Esophagus muscularis mucosa (tissue), 4 donors: ENCODE measurements around the gene ZBTB16. TPM values are rescaled to one million over a fixed set of nuclear protein-coding genes. Genes with fewer than 3 reads are reported as not detected.
A peak's percentile ranks its signal among the peaks of the same experiment; 100 is the strongest.

Source experiments
- DNase-seq: peaks from one replicate; pipeline ENCODE4 v3.0.0-alpha.2; 2017; ENCODE audit errors: extremely low spot score
- H3K27ac ChIP-seq, 4 donors: fragments of 200-600 bp; sonication (generic); replicated peaks in 1 of 4; 1 replicate in 3 of 4; 2 replicates in 1 of 4; pipeline ENCODE4 v1.5.1; 2016 to 2019; ENCODE audit warnings: mild to moderate bottlenecking in 1 of 4
- H3K27me3 ChIP-seq, 4 donors: fragments of 200-600 bp; sonication (generic); one replicate each; pipeline versions ENCODE4 v1.5.1 to v1.6.0; 2016 to 2019
- H3K36me3 ChIP-seq, 4 donors: fragments of 200-600 bp; sonication (generic); one replicate each; pipeline ENCODE4 v1.5.1; 2016 to 2019
- H3K4me1 ChIP-seq, 4 donors: fragments of 200-600 bp; sonication (generic); one replicate each; pipeline ENCODE4 v1.5.1; 2016 to 2019
- H3K4me3 ChIP-seq, 4 donors: fragments of 200-600 bp; sonication (generic); 1 replicate in 2 of 4; 2 replicates in 2 of 4; pipeline ENCODE4 v1.5.1; 2016 to 2019; ENCODE audit warnings: mild to moderate bottlenecking in 4 of 4, moderate library complexity in 1 of 4
- H3K9me3 ChIP-seq, 4 donors: fragments of 200-600 bp; sonication (generic); 1 replicate in 3 of 4; 2 replicates in 1 of 4; pipeline ENCODE4 v1.5.1; 2016 to 2019
- CTCF ChIP-seq, 3 experiments: fragments of 200-600 bp in 2 of 3; fragments of 450-650 bp in 1 of 3; sonication (generic) in 2 of 3; IDR thresholded peaks; one replicate each; pipeline ENCODE4 v1.5.1; 2017 to 2019; ENCODE audit warnings: antibody characterized with exemption in 3 of 3, mild to moderate bottlenecking in 2 of 3, moderate library complexity in 1 of 3
- EP300 ChIP-seq: sonication (generic); formaldehyde crosslinking; IDR thresholded peaks from one replicate; pipeline ENCODE4 v1.6.1; 2017; ENCODE audit warnings: antibody characterized with exemption
- POLR2A ChIP-seq: fragments of 450-650 bp; IDR thresholded peaks from one replicate; pipeline ENCODE4 v1.6.1; 2017; ENCODE audit warnings: antibody characterized with exemption, moderate library complexity, mild to moderate bottlenecking, low read depth
- POLR2AphosphoS5 ChIP-seq, 2 donors: sonication (generic); formaldehyde crosslinking; IDR thresholded peaks; one replicate each; pipeline ENCODE4 v1.6.1; 2017; ENCODE audit warnings: antibody characterized with exemption in 2 of 2
- whole genome bisulfite sequencing: methylation state at CpG from one replicate; pipeline ENCODE4 v1.1.5; 2018; 5-methylcytosine and 5-hydroxymethylcytosine counted together
- intact Hi-C: fragments of 100-400 bp; cut with DNase I; formaldehyde crosslinking; loops from one replicate; pipeline ENCODE4 v1.15.1; 2023
- total RNA-seq, 4 donors: library from RNA; depleted of rRNA; stranded (reverse); fragments of >200 nt; gene quantifications; one replicate each; pipeline versions ENCODE4 v1.1.0 to v1.2.1, GENCODE V29; 2016

Gene ZBTB16
- total RNA-seq, 4 donors from 2014 or later = 175 to 319 (median 222) TPM

- Histone ChIP-seq H3K9me3 (no peaks in the 10 kb centered on the region), H3K27ac (peak overlapping the region; percentile 93 to 100 (median 98)), H3K27me3 (no peaks in the 10 kb centered on the region), H3K4me1 (peaks cover 86 to 98% (median 93%) of the 10 kb centered on the region in 4 donors), H3K36me3 (peaks cover 11 to 44% (median 26%) of the 10 kb centered on the region in 4 donors), H3K4me3 (peak overlapping the region in 2 of 4 donors; percentile 8 to 53)
- DNase-seq = no peak
- WGBS = 73% methylated on average over 11 of the region's 11 CpGs
- intact Hi-C loops = no loop called here
- TF ChIP-seq POLR2AphosphoS5 (IDR thresholded peaks at IDR 0.05) (no peak), CTCF (IDR thresholded peaks at IDR 0.05) (no peak), EP300 (no peak), POLR2A (no peak)
These were observed 123.0 kb downstream of the ZBTB16 start for GRCh38 chr11:114182471-114183043.

- Histone ChIP-seq H3K4me3 (peak overlapping the region in 2 of 4 donors; percentile 8 to 53), H3K4me1 (peaks cover 82 to 98% (median 90%) of the 10 kb centered on the region in 4 donors), H3K9me3 (no peaks in the 10 kb centered on the region), H3K27me3 (no peaks in the 10 kb centered on the region), H3K36me3 (peaks cover 12 to 49% (median 31%) of the 10 kb centered on the region in 4 donors), H3K27ac (peak overlapping the region; percentile 93 to 100 (median 98))
- 63% methylated on average over 15 of the region's 15 CpGs for WGBS
- intact Hi-C loops = no loop called here
- DNase-seq = no peak
- no peak for TF ChIP-seq POLR2A
- peak in 1 of 2 donors; percentile 47 for TF ChIP-seq POLR2AphosphoS5 (IDR thresholded peaks at IDR 0.05)
- TF ChIP-seq CTCF (IDR thresholded peaks at IDR 0.05) = no peak
These were observed 123.6 kb downstream of the ZBTB16 start for GRCh38 chr11:114183044-114183511.

- Histone ChIP-seq H3K4me1 (peaks cover 73 to 86% (median 80%) of the 10 kb centered on the region in 4 donors), H3K4me3 (no peak overlapping the region), H3K36me3 (peaks cover 24 to 73% (median 54%) of the 10 kb centered on the region in 4 donors), H3K27me3 (no peaks in the 10 kb centered on the region), H3K9me3 (no peaks in the 10 kb centered on the region), H3K27ac (peak overlapping the region in 3 of 4 donors; percentile 47 to 100 (median 99))
- TF ChIP-seq EP300 (no peak), POLR2A (no peak), POLR2AphosphoS5 (IDR thresholded peaks at IDR 0.05) (no peak), CTCF (IDR thresholded peaks at IDR 0.05) (no peak)
- WGBS = 99% methylated on average over 6 of the region's 6 CpGs
- intact Hi-C loops = no loop called here
- DNase-seq = no peak
These were observed 125.9 kb downstream of the ZBTB16 start for GRCh38 chr11:114185436-114185835.

GRCh38 chr11:114187173-114187572, 127.7 kb downstream of the ZBTB16 start:
- H3K4me1 ChIP-seq = peaks cover 55 to 77% (median 68%) of the 10 kb centered on the region in 4 donors
- intact Hi-C loops = no loop called here
- H3K9me3 ChIP-seq = no peaks in the 10 kb centered on the region
- no peak for DNase-seq
- H3K4me3 ChIP-seq = no peak overlapping the region
- peak overlapping the region in 3 of 4 donors; percentile 29 to 100 (median 42) for H3K27ac ChIP-seq
- 66% methylated on average over 6 of the region's 7 CpGs for whole genome bisulfite sequencing
- no peaks in the 10 kb centered on the region for H3K27me3 ChIP-seq
- TF ChIP-seq CTCF (IDR thresholded peaks at IDR 0.05) (no peak), POLR2AphosphoS5 (IDR thresholded peaks at IDR 0.05) (no peak), EP300 (no peak), POLR2A (no peak)
- H3K36me3 ChIP-seq = peaks cover 33 to 85% (median 71%) of the 10 kb centered on the region in 4 donors
